ENCODE measurements around the gene ZW10.

ZW10 gene, protein sequence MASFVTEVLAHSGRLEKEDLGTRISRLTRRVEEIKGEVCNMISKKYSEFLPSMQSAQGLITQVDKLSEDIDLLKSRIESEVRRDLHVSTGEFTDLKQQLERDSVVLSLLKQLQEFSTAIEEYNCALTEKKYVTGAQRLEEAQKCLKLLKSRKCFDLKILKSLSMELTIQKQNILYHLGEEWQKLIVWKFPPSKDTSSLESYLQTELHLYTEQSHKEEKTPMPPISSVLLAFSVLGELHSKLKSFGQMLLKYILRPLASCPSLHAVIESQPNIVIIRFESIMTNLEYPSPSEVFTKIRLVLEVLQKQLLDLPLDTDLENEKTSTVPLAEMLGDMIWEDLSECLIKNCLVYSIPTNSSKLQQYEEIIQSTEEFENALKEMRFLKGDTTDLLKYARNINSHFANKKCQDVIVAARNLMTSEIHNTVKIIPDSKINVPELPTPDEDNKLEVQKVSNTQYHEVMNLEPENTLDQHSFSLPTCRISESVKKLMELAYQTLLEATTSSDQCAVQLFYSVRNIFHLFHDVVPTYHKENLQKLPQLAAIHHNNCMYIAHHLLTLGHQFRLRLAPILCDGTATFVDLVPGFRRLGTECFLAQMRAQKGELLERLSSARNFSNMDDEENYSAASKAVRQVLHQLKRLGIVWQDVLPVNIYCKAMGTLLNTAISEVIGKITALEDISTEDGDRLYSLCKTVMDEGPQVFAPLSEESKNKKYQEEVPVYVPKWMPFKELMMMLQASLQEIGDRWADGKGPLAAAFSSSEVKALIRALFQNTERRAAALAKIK

DNA sequence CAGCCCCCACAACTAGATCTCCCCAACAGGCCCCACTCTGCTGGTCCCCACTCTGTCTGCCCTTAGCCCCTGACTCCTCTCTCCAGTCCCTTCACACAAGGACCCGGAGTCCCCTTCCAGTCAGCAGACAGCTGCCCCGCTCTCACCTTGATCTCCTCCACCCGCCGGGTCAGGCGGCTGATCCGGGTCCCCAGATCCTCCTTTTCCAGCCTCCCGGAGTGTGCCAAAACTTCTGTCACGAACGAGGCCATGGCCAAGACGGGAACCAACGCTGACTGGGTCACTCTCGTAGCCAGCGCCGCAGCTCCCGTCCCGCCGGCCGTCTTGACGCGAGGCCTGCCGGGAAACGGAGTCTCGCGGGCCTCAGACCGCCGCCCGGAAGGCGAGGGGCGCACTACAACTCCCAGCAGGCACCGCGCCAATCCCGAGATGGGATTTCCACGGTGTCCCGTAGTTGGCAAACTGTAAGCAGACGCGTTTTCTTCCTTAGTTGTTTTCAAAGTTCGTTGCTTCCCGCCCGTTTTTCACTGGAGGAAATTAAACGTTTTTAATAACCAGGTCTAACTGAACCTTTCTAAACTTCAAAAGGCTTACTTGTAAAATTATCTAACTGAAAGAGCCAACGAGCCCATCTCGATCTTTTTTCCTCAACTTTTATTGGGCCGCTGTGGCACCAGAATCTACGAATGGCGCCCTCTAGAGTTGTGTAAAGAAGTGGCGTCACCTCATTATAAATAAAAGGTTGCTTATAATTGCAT, at the start of gene ZW10:
Gene ZW10, minus strand, starts transcription at position 277 of the 758 bp plus-strand sequence. Its CDS starts 26 bp downstream, at position 251.
- H3K4me3 ChIP-seq (ENCODE audit: low read depth, low read length) = peak within 1 kb of the TSS; percentile 90
- DNase-seq (ENCODE audit: low read depth) = peak; percentile 98
- TF ChIP-seq, protein P1, sequence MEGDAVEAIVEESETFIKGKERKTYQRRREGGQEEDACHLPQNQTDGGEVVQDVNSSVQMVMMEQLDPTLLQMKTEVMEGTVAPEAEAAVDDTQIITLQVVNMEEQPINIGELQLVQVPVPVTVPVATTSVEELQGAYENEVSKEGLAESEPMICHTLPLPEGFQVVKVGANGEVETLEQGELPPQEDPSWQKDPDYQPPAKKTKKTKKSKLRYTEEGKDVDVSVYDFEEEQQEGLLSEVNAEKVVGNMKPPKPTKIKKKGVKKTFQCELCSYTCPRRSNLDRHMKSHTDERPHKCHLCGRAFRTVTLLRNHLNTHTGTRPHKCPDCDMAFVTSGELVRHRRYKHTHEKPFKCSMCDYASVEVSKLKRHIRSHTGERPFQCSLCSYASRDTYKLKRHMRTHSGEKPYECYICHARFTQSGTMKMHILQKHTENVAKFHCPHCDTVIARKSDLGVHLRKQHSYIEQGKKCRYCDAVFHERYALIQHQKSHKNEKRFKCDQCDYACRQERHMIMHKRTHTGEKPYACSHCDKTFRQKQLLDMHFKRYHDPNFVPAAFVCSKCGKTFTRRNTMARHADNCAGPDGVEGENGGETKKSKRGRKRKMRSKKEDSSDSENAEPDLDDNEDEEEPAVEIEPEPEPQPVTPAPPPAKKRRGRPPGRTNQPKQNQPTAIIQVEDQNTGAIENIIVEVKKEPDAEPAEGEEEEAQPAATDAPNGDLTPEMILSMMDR (IDR thresholded peaks at IDR 0.05; ENCODE audit: control insufficient read depth, extremely low read depth, insufficient read depth) = peak; percentile 66

DNA sequence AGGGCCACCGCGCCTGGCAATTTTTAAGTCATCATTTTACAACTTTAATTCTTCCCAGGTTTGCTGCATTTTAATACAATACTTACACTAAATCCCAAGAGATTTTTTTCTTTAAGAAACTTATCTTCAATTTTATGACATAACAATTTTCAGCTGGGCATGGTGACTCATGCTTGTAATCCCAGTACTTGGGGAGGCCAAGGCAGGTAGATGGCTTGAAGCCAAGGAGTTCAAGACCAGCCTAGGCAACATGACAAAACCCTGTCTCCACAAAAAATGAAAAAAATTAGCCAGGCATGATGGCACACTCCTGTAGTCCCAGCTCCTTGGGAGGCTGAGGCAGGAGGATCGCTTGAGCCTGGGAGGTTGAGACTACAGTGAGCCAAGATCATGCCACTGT, 44.9 kb upstream of the ZW10 start:
- DNase-seq (ENCODE audit: low read depth) = no peak
- H3K4me3 ChIP-seq (ENCODE audit: low read depth, low read length) = no peak overlapping the region
- TF ChIP-seq, protein P1 (IDR thresholded peaks at IDR 0.05; ENCODE audit: control insufficient read depth, extremely low read depth, insufficient read depth) = no peak

DNA sequence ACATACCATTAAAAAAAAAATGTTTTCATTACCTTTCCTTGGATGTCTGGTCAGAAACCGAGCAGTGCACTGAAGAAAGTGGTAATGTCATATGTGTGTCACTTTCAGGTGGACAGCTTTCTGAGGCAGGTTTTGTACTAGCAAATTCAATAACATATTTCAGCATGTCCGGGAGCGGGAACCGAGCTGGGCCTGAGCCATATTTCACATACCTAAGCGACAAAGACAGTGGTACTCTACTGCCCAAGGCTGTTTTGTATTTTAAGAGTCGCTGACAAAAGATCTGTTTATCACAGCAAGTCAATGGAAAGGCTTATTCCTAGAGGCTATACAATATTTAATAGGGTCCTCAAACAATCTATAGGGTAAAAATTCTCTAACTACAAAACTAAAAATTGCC, 44.1 kb upstream of the ZW10 start:
- DNase-seq (ENCODE audit: low read depth) = no peak
- TF ChIP-seq, protein P1 (IDR thresholded peaks at IDR 0.05; ENCODE audit: control insufficient read depth, extremely low read depth, insufficient read depth) = no peak
- H3K4me3 ChIP-seq (ENCODE audit: low read depth, low read length) = no peak overlapping the region

DNA sequence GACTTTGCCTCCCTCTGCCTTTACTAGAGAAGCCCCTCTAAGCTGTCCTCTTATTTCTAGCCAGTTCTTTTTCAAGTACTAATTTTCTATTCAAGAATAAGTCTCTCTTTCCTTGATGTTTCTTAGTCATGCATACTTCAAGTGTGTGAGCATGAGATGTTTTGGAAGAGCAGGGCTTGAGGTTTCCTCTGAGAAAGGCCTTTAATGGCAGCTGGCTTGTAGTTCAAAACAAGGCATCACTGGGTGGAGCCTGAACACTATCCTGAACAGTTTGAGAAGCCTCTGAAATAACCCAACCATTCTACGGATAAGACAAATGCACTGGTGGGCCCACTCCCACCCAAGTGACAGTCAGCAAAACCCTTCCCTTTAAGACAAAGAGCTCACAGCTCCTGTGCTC, 43.7 kb upstream of the ZW10 start:
- TF ChIP-seq, protein P1 (IDR thresholded peaks at IDR 0.05; ENCODE audit: control insufficient read depth, extremely low read depth, insufficient read depth) = no peak
- no peak overlapping the region for H3K4me3 ChIP-seq (ENCODE audit: low read depth, low read length)
- no peak for DNase-seq (ENCODE audit: low read depth)

DNA sequence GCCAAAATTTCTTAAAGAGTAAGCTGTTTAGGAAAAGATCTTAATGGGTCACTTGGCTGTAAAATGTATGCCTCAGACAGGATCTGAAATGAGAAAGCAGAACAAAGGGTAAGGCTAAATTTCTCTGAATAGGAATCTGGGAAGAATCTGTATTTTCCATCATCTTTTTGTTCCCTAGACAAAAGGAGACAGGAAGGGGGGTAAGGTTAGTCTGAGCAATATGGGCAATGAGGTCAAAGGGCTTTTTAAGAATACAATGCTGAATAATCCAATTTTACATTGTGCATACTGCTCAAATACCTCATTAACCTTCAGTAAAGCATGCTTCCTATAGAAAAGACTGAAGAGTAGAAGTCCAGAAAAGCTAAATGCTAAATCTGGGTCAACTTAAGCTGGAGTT, 40.7 kb upstream of the ZW10 start:
- DNase-seq (ENCODE audit: low read depth) = no peak
- TF ChIP-seq, protein P1 (IDR thresholded peaks at IDR 0.05; ENCODE audit: control insufficient read depth, extremely low read depth, insufficient read depth) = no peak
- no peak overlapping the region for H3K4me3 ChIP-seq (ENCODE audit: low read depth, low read length)

DNA sequence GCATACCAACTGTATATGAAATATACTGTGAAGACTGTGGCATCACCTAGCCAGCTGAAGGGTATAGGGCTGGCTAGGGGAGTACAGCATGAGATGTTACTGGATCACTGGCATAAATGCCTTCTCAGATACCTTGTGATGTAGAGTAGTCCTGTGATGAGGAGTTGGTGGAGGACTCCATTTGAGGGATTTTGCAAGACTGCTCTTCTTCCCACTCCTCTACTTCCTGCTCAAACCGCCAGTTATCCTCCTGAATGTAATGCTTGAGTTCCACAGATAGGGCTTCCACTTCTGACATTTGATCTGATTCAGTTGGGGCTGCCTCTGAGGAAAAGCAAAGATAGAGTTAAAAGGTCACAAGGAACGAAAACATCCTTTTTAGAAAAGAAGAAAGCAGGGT, 35.4 kb upstream of the ZW10 start:
- TF ChIP-seq, protein P1 (IDR thresholded peaks at IDR 0.05; ENCODE audit: control insufficient read depth, extremely low read depth, insufficient read depth) = no peak
- H3K4me3 ChIP-seq (ENCODE audit: low read depth, low read length) = no peak overlapping the region
- DNase-seq (ENCODE audit: low read depth) = no peak
